ENCODE data around the gene USP40. TPM values are rescaled to one million over a fixed set of nuclear protein-coding genes. Genes with fewer than 3 reads are reported as not detected.

Gene USP40
- polyA plus RNA-seq, 1 donor (not counting 4 experiments of a cell fraction or from before 2014, with no cell fraction given), result 37.3 TPM

GRCh38 chr2:233611284-233611683 is 44.7 kb upstream of the USP40 start:
- dilution Hi-C loops (cut with MboI; ENCODE audit: extremely low pct_ligation_motif_present, low sequenced_read_pairs), result no loop called here
- H3K9me1 ChIP-seq (ENCODE audit: control insufficient read depth, extremely low read depth, insufficient read depth, low read length), result no peaks in the 10 kb centered on the region

GRCh38 chr2:233605680-233606079 is 39.1 kb upstream of the USP40 start:
- Histone ChIP-seq H3K27me3 (ENCODE audit: control insufficient read depth, extremely low read depth, insufficient read depth, low read length) (no peaks in the 10 kb centered on the region), H4K20me1 (ENCODE audit: control insufficient read depth, extremely low read depth, insufficient read depth, low read length) (no peaks in the 10 kb centered on the region), H3K4me3 (ENCODE audit: control insufficient read depth in 2 of 3, extremely low read depth in 1 of 3, insufficient read depth in 2 of 3, low read depth in 1 of 3, low read length in 3 of 3) (no peak overlapping the region), H3K9me3 (ENCODE audit: control insufficient read depth, low read depth, low read length) (no peaks in the 10 kb centered on the region), H3K4me2 (ENCODE audit: control insufficient read depth, extremely low read depth, insufficient read depth, low read depth, low read length) (no peak overlapping the region), H3K27ac (ENCODE audit: control insufficient read depth, insufficient read depth, low read length) (no peak overlapping the region), H3K79me2 (ENCODE audit: control insufficient read depth, insufficient read depth, low read length) (no peaks in the 10 kb centered on the region), H3K9me1 (ENCODE audit: control insufficient read depth, extremely low read depth, insufficient read depth, low read length) (no peaks in the 10 kb centered on the region), H3K9ac (ENCODE audit: control insufficient read depth, extremely low read depth, insufficient read depth, low read length) (no peak overlapping the region), H2AFZ (ENCODE audit: control insufficient read depth, low read length) (no peak overlapping the region), H3K4me1 (ENCODE audit: control insufficient read depth, extremely low read depth, insufficient read depth, low read length) (no peaks in the 10 kb centered on the region), H3K36me3 (ENCODE audit: control insufficient read depth in 2 of 2, extremely low read depth in 1 of 2, insufficient read depth in 2 of 2, low read length in 2 of 2) (no peaks in the 10 kb centered on the region)
- DNase-seq (ENCODE audit: low read depth, low spot score) (no peak), FAIRE-seq (no peak)
- no peak for TF ChIP-seq EZH2 (IDR thresholded peaks at IDR 0.05; ENCODE audit: low read length)
- no peak for TF ChIP-seq CTCF (optimal IDR thresholded peaks at IDR 0.05 in 1 of 3, IDR thresholded peaks at IDR 0.05 in 1 of 3, conservative IDR thresholded peaks at IDR 0.05 in 1 of 3; ENCODE audit: extremely low read depth in 1 of 3, insufficient read depth in 2 of 3, low read length in 3 of 3)
- dilution Hi-C loops (cut with MboI; ENCODE audit: extremely low pct_ligation_motif_present, low sequenced_read_pairs), result no loop called here

More at GRCh38 chr2:233611284-233611683, 44.7 kb upstream of the USP40 start:
- Histone ChIP-seq H4K20me1 (ENCODE audit: control insufficient read depth, extremely low read depth, insufficient read depth, low read length) (no peaks in the 10 kb centered on the region), H3K27me3 (ENCODE audit: control insufficient read depth, extremely low read depth, insufficient read depth, low read length) (no peaks in the 10 kb centered on the region), H2AFZ (ENCODE audit: control insufficient read depth, low read length) (no peak overlapping the region), H3K27ac (ENCODE audit: control insufficient read depth, insufficient read depth, low read length) (no peak overlapping the region), H3K9ac (ENCODE audit: control insufficient read depth, extremely low read depth, insufficient read depth, low read length) (no peak overlapping the region), H3K4me2 (ENCODE audit: control insufficient read depth, extremely low read depth, insufficient read depth, low read depth, low read length) (no peak overlapping the region), H3K36me3 (ENCODE audit: control insufficient read depth in 2 of 2, extremely low read depth in 1 of 2, insufficient read depth in 2 of 2, low read length in 2 of 2) (no peaks in the 10 kb centered on the region), H3K79me2 (ENCODE audit: control insufficient read depth, insufficient read depth, low read length) (no peaks in the 10 kb centered on the region), H3K4me3 (ENCODE audit: control insufficient read depth in 2 of 3, extremely low read depth in 1 of 3, insufficient read depth in 2 of 3, low read depth in 1 of 3, low read length in 3 of 3) (no peak overlapping the region), H3K9me3 (ENCODE audit: control insufficient read depth, low read depth, low read length) (no peaks in the 10 kb centered on the region), H3K4me1 (ENCODE audit: control insufficient read depth, extremely low read depth, insufficient read depth, low read length) (no peaks in the 10 kb centered on the region)
- FAIRE-seq (no peak), DNase-seq (ENCODE audit: low read depth, low spot score) (no peak)
- TF ChIP-seq CTCF (optimal IDR thresholded peaks at IDR 0.05 in 1 of 3, IDR thresholded peaks at IDR 0.05 in 1 of 3, conservative IDR thresholded peaks at IDR 0.05 in 1 of 3; ENCODE audit: extremely low read depth in 1 of 3, insufficient read depth in 2 of 3, low read length in 3 of 3) (no peak), EZH2 (IDR thresholded peaks at IDR 0.05; ENCODE audit: low read length) (no peak)

All from keratinocyte (primary cell).